WTC11 (cell line): Measurements from ENCODE around the gene PLXDC2. TPM values are rescaled to one million over a fixed set of nuclear protein-coding genes. Genes with fewer than 3 reads are reported as not detected.

Source experiments
- ATAC-seq: fragments of 200-7000 bp; cut with Tn5 transposase; 2 replicates; pipeline ENCODE4 v1.10.0; 2021; ENCODE audit warnings: mild to moderate bottlenecking, moderate library complexity
- CTCF ChIA-PET: fragments of 300-600 bp; sonication (Branson Sonifier 250); formaldehyde crosslinking; loops from one replicate; lab custom pipeline; 2021; ENCODE audit warnings: antibody characterized with exemption; lab: Charles Lee
- POLR2A ChIA-PET: fragments of 350-600 bp; sonication (Branson Sonifier 250); formaldehyde crosslinking; loops from one replicate; lab custom pipeline; 2021; ENCODE audit warnings: antibody characterized with exemption; lab: Charles Lee
- DNase-seq: peaks from one replicate; pipeline ENCODE4 v3.0.0; 2021; ENCODE audit warnings: low spot score
- H3K27ac Mint-ChIP-seq: 2 replicates; pipeline ENCODE4 v1.8.0; 2021; ENCODE audit warnings: mixed read lengths
- H3K27me3 Mint-ChIP-seq: 2 replicates; pipeline ENCODE4 v1.8.0; 2021; ENCODE audit warnings: low read depth, mild to moderate bottlenecking, moderate library complexity, mixed read lengths
- H3K36me3 Mint-ChIP-seq: 2 replicates; pipeline ENCODE4 v1.8.0; 2021; ENCODE audit warnings: mixed read lengths
- H3K4me1 Mint-ChIP-seq: 2 replicates; pipeline ENCODE4 v1.8.0; 2022; ENCODE audit warnings: mixed read lengths
- H3K4me3 Mint-ChIP-seq: 2 replicates; pipeline ENCODE4 v1.8.0; 2021; ENCODE audit warnings: mild to moderate bottlenecking, moderate library complexity, mixed read lengths
- H3K9me3 Mint-ChIP-seq: 2 replicates; pipeline ENCODE4 v1.8.0; 2021; ENCODE audit warnings: mixed read lengths
- EMX1 ChIP-seq: fragments of 250-450 bp; sonication (Bioruptor Pico); IDR thresholded peaks from 2 replicates; pipeline ENCODE4 v1.8.0; 2021; ENCODE audit warnings: mild to moderate bottlenecking
- ETV6 ChIP-seq: sonication (generic); formaldehyde crosslinking; IDR thresholded peaks from 2 replicates; pipeline ENCODE4 v1.8.1; 2022; ENCODE audit warnings: mild to moderate bottlenecking, missing genetic modification reagents
- GABPB1 ChIP-seq: sonication (generic); formaldehyde crosslinking; IDR thresholded peaks from 2 replicates; pipeline ENCODE4 v1.8.1; 2023; ENCODE audit warnings: mild to moderate bottlenecking, missing genetic modification reagents
- IRF2 ChIP-seq: sonication (generic); formaldehyde crosslinking; IDR thresholded peaks from 2 replicates; pipeline ENCODE4 v1.8.0; 2022; ENCODE audit warnings: low read depth, missing genetic modification reagents, borderline replicate concordance
- NFYB ChIP-seq: sonication (generic); formaldehyde crosslinking; conservative IDR thresholded peaks from 2 replicates; pipeline ENCODE4 v1.8.0; 2022; ENCODE audit warnings: low read depth, missing genetic modification reagents
- NR1H2 ChIP-seq: sonication (generic); formaldehyde crosslinking; IDR thresholded peaks from 2 replicates; pipeline ENCODE4 v1.9.0; 2021; ENCODE audit warnings: mild to moderate bottlenecking, moderate library complexity, missing genetic modification reagents
- NR3C1 ChIP-seq: sonication (generic); formaldehyde crosslinking; conservative IDR thresholded peaks from 2 replicates; pipeline ENCODE4 v1.8.1; 2023; ENCODE audit warnings: low read depth, mild to moderate bottlenecking, missing genetic modification reagents
- SOX15 ChIP-seq: fragments of 250-450 bp; sonication (Bioruptor Pico); IDR thresholded peaks from 2 replicates; pipeline ENCODE4 v1.9.0; 2021; ENCODE audit warnings: mild to moderate bottlenecking
- ZNF138 ChIP-seq: sonication (generic); formaldehyde crosslinking; conservative IDR thresholded peaks from 2 replicates; pipeline ENCODE4 v1.8.1; 2022; ENCODE audit warnings: mild to moderate bottlenecking, moderate library complexity, missing genetic modification reagents
- ZNF416 ChIP-seq: fragments of 250-450 bp; sonication (Bioruptor Pico); IDR thresholded peaks from 2 replicates; pipeline ENCODE4 v1.9.0; 2021; ENCODE audit warnings: mild to moderate bottlenecking, inconsistent platforms
- ZNF423 ChIP-seq: fragments of 250-450 bp; sonication (Bioruptor Pico); IDR thresholded peaks from 2 replicates; pipeline ENCODE4 v2.1.2; 2022; ENCODE audit warnings: mild to moderate bottlenecking, moderate library complexity
- total RNA-seq: library from RNA; stranded (reverse); gene quantifications from 3 replicates; pipeline ENCODE4 v1.2.3, GENCODE V29; 2021
- TF ChIP-seq, protein P1 (sequence below): sonication (generic); formaldehyde crosslinking; IDR thresholded peaks from 2 replicates; pipeline ENCODE4 v1.8.0; 2022; ENCODE audit warnings: mild to moderate bottlenecking, missing genetic modification reagents
- TF ChIP-seq, protein P2 (sequence below): sonication (generic); formaldehyde crosslinking; IDR thresholded peaks from 2 replicates; pipeline ENCODE4 v1.8.1; 2022; ENCODE audit warnings: low read depth, missing genetic modification reagents, borderline replicate concordance
- TF ChIP-seq, protein P3 (sequence below): sonication (generic); formaldehyde crosslinking; IDR thresholded peaks from 2 replicates; pipeline ENCODE4 v1.8.0; 2022; ENCODE audit warnings: mild to moderate bottlenecking, missing genetic modification reagents
- TF ChIP-seq, protein P4 (sequence below): sonication (generic); formaldehyde crosslinking; IDR thresholded peaks from 2 replicates; pipeline ENCODE4 v1.8.1; 2023; ENCODE audit warnings: mild to moderate bottlenecking, missing genetic modification reagents, borderline replicate concordance
- TF ChIP-seq, protein P5 (sequence below): fragments of 250-450 bp; sonication (Bioruptor Pico); IDR thresholded peaks from 2 replicates; pipeline ENCODE4 v1.9.0; 2021; ENCODE audit warnings: moderate library complexity, mild to moderate bottlenecking, inconsistent platforms, borderline replicate concordance
- TF ChIP-seq, protein P6 (sequence below): sonication (generic); formaldehyde crosslinking; IDR thresholded peaks from 2 replicates; pipeline ENCODE4 v1.8.0; 2022; ENCODE audit warnings: missing genetic modification reagents
- TF ChIP-seq, protein P7 (sequence below): fragments of 250-450 bp; sonication (Bioruptor Pico); IDR thresholded peaks from 2 replicates; pipeline ENCODE4 v1.9.0; 2021; ENCODE audit warnings: mild to moderate bottlenecking

PLXDC2 gene
- total RNA-seq, 1 experiment from 2014 or later, result 31.7 TPM

DNA sequence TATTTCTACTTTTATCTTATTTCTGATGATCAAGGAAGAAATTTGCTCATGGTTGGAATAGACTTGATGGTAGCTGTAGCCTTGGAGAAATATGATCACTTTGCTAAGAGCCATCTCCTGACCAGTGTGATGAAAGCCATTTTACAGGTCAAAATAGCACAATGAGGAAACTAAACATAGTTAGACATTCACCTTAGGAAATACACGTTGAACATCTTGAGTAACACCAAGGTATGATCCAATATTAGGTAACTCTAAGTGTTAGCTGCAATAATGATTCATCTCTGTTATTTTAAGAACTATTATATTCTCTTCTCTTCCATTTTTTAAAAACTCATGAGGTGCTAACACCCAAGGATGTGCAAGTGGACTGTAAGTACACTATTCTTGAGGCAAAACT lies 328.0 kb downstream of the PLXDC2 start:
- ChIA-PET POLR2A (no interaction called here), CTCF (no interaction called here)
- Mint-ChIP-seq H3K4me1 (peaks cover 20% of the 10 kb centered on the region), H3K27me3 (no peaks in the 10 kb centered on the region), H3K36me3 (peaks cover 4% of the 10 kb centered on the region), H3K4me3 (no peak overlapping the region), H3K27ac (no peak overlapping the region), H3K9me3 (peaks cover 4% of the 10 kb centered on the region)
- DNase-seq (no peak), ATAC-seq (no peak)
- TF ChIP-seq GABPB1 (CRISPR knock-in tag), result no peak
- no peak for TF ChIP-seq ZNF423 (CRISPR knock-in tag)
- TF ChIP-seq ZNF138 (CRISPR knock-in tag), result no peak
- TF ChIP-seq NR3C1 (CRISPR knock-in tag), result no peak
- TF ChIP-seq, protein P1, sequence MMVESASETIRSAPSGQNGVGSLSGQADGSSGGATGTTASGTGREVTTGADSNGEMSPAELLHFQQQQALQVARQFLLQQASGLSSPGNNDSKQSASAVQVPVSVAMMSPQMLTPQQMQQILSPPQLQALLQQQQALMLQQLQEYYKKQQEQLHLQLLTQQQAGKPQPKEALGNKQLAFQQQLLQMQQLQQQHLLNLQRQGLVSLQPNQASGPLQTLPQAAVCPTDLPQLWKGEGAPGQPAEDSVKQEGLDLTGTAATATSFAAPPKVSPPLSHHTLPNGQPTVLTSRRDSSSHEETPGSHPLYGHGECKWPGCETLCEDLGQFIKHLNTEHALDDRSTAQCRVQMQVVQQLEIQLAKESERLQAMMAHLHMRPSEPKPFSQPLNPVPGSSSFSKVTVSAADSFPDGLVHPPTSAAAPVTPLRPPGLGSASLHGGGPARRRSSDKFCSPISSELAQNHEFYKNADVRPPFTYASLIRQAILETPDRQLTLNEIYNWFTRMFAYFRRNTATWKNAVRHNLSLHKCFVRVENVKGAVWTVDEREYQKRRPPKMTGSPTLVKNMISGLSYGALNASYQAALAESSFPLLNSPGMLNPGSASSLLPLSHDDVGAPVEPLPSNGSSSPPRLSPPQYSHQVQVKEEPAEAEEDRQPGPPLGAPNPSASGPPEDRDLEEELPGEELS (CRISPR knock-in tag), result no peak
- TF ChIP-seq, protein P2, sequence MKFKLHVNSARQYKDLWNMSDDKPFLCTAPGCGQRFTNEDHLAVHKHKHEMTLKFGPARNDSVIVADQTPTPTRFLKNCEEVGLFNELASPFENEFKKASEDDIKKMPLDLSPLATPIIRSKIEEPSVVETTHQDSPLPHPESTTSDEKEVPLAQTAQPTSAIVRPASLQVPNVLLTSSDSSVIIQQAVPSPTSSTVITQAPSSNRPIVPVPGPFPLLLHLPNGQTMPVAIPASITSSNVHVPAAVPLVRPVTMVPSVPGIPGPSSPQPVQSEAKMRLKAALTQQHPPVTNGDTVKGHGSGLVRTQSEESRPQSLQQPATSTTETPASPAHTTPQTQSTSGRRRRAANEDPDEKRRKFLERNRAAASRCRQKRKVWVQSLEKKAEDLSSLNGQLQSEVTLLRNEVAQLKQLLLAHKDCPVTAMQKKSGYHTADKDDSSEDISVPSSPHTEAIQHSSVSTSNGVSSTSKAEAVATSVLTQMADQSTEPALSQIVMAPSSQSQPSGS (CRISPR knock-in tag), result no peak
- no peak for TF ChIP-seq IRF2 (CRISPR knock-in tag)
- TF ChIP-seq ETV6 (CRISPR knock-in tag), result no peak
- TF ChIP-seq, protein P3, sequence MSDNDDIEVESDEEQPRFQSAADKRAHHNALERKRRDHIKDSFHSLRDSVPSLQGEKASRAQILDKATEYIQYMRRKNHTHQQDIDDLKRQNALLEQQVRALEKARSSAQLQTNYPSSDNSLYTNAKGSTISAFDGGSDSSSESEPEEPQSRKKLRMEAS (CRISPR knock-in tag), result no peak

DNA sequence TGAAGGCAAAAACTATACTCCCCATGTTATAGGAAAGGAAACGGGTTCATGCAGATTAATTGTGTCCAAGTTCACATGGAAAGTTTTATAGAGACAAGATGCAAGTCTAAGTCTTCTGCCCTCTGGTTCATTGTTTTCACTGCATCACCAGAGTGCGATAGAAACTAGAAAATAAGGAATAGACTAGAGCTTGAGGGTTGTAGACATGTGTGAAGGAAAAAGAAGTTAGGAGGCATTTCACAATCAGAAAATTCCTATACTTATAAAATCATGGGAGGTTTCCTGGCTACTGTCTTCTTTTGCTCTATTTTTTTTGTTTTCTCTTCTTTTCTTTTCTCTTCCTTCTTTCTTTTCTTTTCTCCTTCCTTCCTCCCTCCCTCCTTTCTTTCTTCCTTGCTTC lies 329.8 kb downstream of the PLXDC2 start:
- no peak overlapping the region for H3K4me3 Mint-ChIP-seq
- TF ChIP-seq, protein P4, sequence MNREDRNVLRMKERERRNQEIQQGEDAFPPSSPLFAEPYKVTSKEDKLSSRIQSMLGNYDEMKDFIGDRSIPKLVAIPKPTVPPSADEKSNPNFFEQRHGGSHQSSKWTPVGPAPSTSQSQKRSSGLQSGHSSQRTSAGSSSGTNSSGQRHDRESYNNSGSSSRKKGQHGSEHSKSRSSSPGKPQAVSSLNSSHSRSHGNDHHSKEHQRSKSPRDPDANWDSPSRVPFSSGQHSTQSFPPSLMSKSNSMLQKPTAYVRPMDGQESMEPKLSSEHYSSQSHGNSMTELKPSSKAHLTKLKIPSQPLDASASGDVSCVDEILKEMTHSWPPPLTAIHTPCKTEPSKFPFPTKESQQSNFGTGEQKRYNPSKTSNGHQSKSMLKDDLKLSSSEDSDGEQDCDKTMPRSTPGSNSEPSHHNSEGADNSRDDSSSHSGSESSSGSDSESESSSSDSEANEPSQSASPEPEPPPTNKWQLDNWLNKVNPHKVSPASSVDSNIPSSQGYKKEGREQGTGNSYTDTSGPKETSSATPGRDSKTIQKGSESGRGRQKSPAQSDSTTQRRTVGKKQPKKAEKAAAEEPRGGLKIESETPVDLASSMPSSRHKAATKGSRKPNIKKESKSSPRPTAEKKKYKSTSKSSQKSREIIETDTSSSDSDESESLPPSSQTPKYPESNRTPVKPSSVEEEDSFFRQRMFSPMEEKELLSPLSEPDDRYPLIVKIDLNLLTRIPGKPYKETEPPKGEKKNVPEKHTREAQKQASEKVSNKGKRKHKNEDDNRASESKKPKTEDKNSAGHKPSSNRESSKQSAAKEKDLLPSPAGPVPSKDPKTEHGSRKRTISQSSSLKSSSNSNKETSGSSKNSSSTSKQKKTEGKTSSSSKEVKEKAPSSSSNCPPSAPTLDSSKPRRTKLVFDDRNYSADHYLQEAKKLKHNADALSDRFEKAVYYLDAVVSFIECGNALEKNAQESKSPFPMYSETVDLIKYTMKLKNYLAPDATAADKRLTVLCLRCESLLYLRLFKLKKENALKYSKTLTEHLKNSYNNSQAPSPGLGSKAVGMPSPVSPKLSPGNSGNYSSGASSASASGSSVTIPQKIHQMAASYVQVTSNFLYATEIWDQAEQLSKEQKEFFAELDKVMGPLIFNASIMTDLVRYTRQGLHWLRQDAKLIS (CRISPR knock-in tag), result no peak
- TF ChIP-seq, protein P5, sequence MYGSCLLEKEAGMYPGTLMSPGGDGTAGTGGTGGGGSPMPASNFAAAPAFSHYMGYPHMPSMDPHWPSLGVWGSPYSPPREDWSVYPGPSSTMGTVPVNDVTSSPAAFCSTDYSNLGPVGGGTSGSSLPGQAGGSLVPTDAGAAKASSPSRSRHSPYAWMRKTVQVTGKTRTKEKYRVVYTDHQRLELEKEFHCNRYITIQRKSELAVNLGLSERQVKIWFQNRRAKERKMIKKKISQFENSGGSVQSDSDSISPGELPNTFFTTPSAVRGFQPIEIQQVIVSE, result no peak
- TF ChIP-seq ZNF416 (no peak), EMX1 (CRISPR knock-in tag) (no peak), NR1H2 (no peak), ETV6 (CRISPR knock-in tag) (no peak), ZNF423 (CRISPR knock-in tag) (no peak), SOX15 (CRISPR knock-in tag) (no peak), IRF2 (CRISPR knock-in tag) (no peak), GABPB1 (CRISPR knock-in tag) (no peak), NFYB (CRISPR knock-in tag) (no peak)
- TF ChIP-seq, protein P6, sequence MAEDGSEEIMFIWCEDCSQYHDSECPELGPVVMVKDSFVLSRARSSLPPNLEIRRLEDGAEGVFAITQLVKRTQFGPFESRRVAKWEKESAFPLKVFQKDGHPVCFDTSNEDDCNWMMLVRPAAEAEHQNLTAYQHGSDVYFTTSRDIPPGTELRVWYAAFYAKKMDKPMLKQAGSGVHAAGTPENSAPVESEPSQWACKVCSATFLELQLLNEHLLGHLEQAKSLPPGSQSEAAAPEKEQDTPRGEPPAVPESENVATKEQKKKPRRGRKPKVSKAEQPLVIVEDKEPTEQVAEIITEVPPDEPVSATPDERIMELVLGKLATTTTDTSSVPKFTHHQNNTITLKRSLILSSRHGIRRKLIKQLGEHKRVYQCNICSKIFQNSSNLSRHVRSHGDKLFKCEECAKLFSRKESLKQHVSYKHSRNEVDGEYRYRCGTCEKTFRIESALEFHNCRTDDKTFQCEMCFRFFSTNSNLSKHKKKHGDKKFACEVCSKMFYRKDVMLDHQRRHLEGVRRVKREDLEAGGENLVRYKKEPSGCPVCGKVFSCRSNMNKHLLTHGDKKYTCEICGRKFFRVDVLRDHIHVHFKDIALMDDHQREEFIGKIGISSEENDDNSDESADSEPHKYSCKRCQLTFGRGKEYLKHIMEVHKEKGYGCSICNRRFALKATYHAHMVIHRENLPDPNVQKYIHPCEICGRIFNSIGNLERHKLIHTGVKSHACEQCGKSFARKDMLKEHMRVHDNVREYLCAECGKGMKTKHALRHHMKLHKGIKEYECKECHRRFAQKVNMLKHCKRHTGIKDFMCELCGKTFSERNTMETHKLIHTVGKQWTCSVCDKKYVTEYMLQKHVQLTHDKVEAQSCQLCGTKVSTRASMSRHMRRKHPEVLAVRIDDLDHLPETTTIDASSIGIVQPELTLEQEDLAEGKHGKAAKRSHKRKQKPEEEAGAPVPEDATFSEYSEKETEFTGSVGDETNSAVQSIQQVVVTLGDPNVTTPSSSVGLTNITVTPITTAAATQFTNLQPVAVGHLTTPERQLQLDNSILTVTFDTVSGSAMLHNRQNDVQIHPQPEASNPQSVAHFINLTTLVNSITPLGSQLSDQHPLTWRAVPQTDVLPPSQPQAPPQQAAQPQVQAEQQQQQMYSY (CRISPR knock-in tag), result no peak
- TF ChIP-seq, protein P7, sequence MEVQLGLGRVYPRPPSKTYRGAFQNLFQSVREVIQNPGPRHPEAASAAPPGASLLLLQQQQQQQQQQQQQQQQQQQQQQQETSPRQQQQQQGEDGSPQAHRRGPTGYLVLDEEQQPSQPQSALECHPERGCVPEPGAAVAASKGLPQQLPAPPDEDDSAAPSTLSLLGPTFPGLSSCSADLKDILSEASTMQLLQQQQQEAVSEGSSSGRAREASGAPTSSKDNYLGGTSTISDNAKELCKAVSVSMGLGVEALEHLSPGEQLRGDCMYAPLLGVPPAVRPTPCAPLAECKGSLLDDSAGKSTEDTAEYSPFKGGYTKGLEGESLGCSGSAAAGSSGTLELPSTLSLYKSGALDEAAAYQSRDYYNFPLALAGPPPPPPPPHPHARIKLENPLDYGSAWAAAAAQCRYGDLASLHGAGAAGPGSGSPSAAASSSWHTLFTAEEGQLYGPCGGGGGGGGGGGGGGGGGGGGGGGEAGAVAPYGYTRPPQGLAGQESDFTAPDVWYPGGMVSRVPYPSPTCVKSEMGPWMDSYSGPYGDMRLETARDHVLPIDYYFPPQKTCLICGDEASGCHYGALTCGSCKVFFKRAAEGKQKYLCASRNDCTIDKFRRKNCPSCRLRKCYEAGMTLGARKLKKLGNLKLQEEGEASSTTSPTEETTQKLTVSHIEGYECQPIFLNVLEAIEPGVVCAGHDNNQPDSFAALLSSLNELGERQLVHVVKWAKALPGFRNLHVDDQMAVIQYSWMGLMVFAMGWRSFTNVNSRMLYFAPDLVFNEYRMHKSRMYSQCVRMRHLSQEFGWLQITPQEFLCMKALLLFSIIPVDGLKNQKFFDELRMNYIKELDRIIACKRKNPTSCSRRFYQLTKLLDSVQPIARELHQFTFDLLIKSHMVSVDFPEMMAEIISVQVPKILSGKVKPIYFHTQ, result no peak

More for the DNA sequence above, 329.8 kb downstream of the PLXDC2 start:
- no peak for ATAC-seq
- no peaks in the 10 kb centered on the region for H3K9me3 Mint-ChIP-seq
- ChIA-PET POLR2A (no interaction called here), CTCF (no interaction called here)
- H3K4me1 Mint-ChIP-seq, result peaks cover 29% of the 10 kb centered on the region
- no peaks in the 10 kb centered on the region for H3K27me3 Mint-ChIP-seq
- H3K27ac Mint-ChIP-seq, result no peak overlapping the region; the same call in 1 of the 2 replicates
- no peak for DNase-seq
- H3K36me3 Mint-ChIP-seq, result 0 out of 2 replicates have a peak, but pooled peaks cover 2% of the 10 kb centered on the region
